ENCODE results near the gene ENOX1. TPM values are rescaled to one million over a fixed set of nuclear protein-coding genes. Genes with fewer than 3 reads are reported as not detected.

Gene ENOX1
- total and polyA plus RNA-seq, 2 of the 8 experiments (the other 6 are each of a cell fraction or from before 2014, with no cell fraction given) = 0.23 to 0.37 TPM

DNA sequence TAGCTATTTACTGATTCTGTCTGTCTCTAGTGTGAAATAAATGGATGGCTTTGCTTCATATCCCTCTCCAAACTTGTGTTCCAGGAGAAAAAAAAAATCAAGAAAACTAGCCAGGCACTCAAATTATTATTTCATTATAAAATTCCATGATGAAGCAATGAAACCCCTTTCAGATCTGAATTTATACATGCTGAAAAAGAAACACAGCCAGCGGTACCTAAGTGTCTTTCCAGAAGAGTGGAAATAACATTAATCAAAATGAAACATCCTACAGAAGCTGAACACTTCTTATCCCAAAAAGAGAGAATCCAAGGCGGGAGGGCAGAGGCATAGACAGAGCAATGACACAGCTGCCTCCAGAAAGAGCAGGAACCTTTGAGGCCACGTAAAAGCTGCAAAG, 15.9 kb downstream of the ENOX1 start (continued):
- TF ChIP-seq, protein P1, sequence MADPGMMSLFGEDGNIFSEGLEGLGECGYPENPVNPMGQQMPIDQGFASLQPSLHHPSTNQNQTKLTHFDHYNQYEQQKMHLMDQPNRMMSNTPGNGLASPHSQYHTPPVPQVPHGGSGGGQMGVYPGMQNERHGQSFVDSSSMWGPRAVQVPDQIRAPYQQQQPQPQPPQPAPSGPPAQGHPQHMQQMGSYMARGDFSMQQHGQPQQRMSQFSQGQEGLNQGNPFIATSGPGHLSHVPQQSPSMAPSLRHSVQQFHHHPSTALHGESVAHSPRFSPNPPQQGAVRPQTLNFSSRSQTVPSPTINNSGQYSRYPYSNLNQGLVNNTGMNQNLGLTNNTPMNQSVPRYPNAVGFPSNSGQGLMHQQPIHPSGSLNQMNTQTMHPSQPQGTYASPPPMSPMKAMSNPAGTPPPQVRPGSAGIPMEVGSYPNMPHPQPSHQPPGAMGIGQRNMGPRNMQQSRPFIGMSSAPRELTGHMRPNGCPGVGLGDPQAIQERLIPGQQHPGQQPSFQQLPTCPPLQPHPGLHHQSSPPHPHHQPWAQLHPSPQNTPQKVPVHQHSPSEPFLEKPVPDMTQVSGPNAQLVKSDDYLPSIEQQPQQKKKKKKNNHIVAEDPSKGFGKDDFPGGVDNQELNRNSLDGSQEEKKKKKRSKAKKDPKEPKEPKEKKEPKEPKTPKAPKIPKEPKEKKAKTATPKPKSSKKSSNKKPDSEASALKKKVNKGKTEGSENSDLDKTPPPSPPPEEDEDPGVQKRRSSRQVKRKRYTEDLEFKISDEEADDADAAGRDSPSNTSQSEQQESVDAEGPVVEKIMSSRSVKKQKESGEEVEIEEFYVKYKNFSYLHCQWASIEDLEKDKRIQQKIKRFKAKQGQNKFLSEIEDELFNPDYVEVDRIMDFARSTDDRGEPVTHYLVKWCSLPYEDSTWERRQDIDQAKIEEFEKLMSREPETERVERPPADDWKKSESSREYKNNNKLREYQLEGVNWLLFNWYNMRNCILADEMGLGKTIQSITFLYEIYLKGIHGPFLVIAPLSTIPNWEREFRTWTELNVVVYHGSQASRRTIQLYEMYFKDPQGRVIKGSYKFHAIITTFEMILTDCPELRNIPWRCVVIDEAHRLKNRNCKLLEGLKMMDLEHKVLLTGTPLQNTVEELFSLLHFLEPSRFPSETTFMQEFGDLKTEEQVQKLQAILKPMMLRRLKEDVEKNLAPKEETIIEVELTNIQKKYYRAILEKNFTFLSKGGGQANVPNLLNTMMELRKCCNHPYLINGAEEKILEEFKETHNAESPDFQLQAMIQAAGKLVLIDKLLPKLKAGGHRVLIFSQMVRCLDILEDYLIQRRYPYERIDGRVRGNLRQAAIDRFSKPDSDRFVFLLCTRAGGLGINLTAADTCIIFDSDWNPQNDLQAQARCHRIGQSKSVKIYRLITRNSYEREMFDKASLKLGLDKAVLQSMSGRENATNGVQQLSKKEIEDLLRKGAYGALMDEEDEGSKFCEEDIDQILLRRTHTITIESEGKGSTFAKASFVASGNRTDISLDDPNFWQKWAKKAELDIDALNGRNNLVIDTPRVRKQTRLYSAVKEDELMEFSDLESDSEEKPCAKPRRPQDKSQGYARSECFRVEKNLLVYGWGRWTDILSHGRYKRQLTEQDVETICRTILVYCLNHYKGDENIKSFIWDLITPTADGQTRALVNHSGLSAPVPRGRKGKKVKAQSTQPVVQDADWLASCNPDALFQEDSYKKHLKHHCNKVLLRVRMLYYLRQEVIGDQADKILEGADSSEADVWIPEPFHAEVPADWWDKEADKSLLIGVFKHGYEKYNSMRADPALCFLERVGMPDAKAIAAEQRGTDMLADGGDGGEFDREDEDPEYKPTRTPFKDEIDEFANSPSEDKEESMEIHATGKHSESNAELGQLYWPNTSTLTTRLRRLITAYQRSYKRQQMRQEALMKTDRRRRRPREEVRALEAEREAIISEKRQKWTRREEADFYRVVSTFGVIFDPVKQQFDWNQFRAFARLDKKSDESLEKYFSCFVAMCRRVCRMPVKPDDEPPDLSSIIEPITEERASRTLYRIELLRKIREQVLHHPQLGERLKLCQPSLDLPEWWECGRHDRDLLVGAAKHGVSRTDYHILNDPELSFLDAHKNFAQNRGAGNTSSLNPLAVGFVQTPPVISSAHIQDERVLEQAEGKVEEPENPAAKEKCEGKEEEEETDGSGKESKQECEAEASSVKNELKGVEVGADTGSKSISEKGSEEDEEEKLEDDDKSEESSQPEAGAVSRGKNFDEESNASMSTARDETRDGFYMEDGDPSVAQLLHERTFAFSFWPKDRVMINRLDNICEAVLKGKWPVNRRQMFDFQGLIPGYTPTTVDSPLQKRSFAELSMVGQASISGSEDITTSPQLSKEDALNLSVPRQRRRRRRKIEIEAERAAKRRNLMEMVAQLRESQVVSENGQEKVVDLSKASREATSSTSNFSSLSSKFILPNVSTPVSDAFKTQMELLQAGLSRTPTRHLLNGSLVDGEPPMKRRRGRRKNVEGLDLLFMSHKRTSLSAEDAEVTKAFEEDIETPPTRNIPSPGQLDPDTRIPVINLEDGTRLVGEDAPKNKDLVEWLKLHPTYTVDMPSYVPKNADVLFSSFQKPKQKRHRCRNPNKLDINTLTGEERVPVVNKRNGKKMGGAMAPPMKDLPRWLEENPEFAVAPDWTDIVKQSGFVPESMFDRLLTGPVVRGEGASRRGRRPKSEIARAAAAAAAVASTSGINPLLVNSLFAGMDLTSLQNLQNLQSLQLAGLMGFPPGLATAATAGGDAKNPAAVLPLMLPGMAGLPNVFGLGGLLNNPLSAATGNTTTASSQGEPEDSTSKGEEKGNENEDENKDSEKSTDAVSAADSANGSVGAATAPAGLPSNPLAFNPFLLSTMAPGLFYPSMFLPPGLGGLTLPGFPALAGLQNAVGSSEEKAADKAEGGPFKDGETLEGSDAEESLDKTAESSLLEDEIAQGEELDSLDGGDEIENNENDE (IDR thresholded peaks at IDR 0.05; ENCODE audit: insufficient replicate concordance, low read length) = no peak
- TF ChIP-seq MAX (IDR thresholded peaks at IDR 0.05) (no peak), SIX5 (IDR thresholded peaks at IDR 0.05; ENCODE audit: low read depth, low read length) (no peak), RBBP5 (IDR thresholded peaks at IDR 0.05; ENCODE audit: borderline replicate concordance, low read depth, low read length) (no peak), SIRT6 (IDR thresholded peaks at IDR 0.05; ENCODE audit: low read length) (no peak), HDAC6 (IDR thresholded peaks at IDR 0.05; ENCODE audit: low read depth, low read length) (no peak), PHF8 (conservative IDR thresholded peaks at IDR 0.05; ENCODE audit: low read depth, low read length) (no peak), CTBP2 (IDR thresholded peaks at IDR 0.05; ENCODE audit: borderline replicate concordance, insufficient read depth, insufficient read length, low read length) (no peak), ZNF274 (IDR thresholded peaks at IDR 0.05; ENCODE audit: borderline replicate concordance, extremely low read depth, low read length) (no peak), YY1 (IDR thresholded peaks at IDR 0.05; ENCODE audit: low read depth, low read length) (no peak), BCL11A (IDR thresholded peaks at IDR 0.05; ENCODE audit: low read depth in 2 of 2, low read length in 2 of 2) (no peak)

Data from H1 (cell line).